Body of pancreas (tissue), 4 donors: Measurements from ENCODE around the gene DUSP18.

Source experiments
- POLR2A ChIP-seq, 3 donors: fragments of 450-650 bp; IDR thresholded peaks; one replicate each; pipeline ENCODE4 v1.6.1; 2016; ENCODE audit warnings: antibody characterized with exemption in 3 of 3, mild to moderate bottlenecking in 2 of 3
- TF ChIP-seq, protein P1 (sequence below), 7 experiments: fragments of 450-650 bp in 4 of 7; fragments of 200-600 bp in 3 of 7; sonication (generic) in 3 of 7; IDR thresholded peaks; one replicate each; pipeline ENCODE4 v1.5.1; 2016 to 2019; ENCODE audit warnings: antibody characterized with exemption in 7 of 7

DNA sequence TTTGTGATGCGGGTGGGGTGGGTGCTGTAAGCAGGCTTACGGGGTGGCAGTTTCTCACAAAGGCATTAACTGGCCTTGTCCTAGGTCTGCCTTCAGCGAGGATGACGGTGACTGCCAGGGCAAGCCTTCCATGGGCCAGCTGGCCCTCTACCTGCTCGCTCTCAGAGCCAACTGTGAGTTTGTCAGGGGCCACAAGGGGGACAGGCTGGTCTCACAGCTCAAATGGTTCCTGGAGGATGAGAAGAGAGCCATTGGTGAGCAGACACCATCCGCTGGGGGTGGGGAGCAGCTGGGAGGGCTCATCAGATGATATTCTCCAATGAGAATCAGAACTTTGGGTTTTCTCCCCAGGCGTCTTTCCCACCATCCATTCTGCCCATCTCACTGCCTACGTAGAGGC lies 54.9 kb downstream of the DUSP18 start:
- TF ChIP-seq, protein P1, sequence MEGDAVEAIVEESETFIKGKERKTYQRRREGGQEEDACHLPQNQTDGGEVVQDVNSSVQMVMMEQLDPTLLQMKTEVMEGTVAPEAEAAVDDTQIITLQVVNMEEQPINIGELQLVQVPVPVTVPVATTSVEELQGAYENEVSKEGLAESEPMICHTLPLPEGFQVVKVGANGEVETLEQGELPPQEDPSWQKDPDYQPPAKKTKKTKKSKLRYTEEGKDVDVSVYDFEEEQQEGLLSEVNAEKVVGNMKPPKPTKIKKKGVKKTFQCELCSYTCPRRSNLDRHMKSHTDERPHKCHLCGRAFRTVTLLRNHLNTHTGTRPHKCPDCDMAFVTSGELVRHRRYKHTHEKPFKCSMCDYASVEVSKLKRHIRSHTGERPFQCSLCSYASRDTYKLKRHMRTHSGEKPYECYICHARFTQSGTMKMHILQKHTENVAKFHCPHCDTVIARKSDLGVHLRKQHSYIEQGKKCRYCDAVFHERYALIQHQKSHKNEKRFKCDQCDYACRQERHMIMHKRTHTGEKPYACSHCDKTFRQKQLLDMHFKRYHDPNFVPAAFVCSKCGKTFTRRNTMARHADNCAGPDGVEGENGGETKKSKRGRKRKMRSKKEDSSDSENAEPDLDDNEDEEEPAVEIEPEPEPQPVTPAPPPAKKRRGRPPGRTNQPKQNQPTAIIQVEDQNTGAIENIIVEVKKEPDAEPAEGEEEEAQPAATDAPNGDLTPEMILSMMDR (IDR thresholded peaks at IDR 0.05) = no peak
- TF ChIP-seq POLR2A (IDR thresholded peaks at IDR 0.05) = no peak
